Lung (tissue), 12 donors: ENCODE data around the gene DNAJB5. TPM values are rescaled to one million over a fixed set of nuclear protein-coding genes. Genes with fewer than 3 reads are reported as not detected.

Source experiments
- ATAC-seq: fragments of 200-7000 bp; cut with Tn5 transposase; one replicate; pipeline ENCODE4 v1.9.1; 2020; ENCODE audit warnings: moderate number of reproducible peaks; ENCODE audit not compliant: insufficient read depth, low FRiP score
- DNase-seq, 3 donors: peaks; one replicate each; pipeline ENCODE4 v3.0.0-alpha.2; 2013 to 2017
- H3K27ac ChIP-seq, 2 donors: one replicate each; pipeline ENCODE4 v1.5.1; 2013; ENCODE audit warnings: mild to moderate bottlenecking in 2 of 2, moderate library complexity in 2 of 2, control low read depth in 1 of 2, inconsistent platforms in 1 of 2, low read depth in 1 of 2, low read length in 1 of 2
- H3K27me3 ChIP-seq, 3 donors: one replicate each; pipeline ENCODE4 v1.5.1; 2013; ENCODE audit warnings: low read length in 2 of 3; ENCODE audit not compliant: control insufficient read depth in 3 of 3, insufficient read depth in 3 of 3
- H3K36me3 ChIP-seq, 4 donors: one replicate each; pipeline ENCODE4 v1.5.1; 2013; ENCODE audit warnings: low read length in 4 of 4, mild to moderate bottlenecking in 1 of 4, moderate library complexity in 1 of 4; ENCODE audit not compliant: control insufficient read depth in 4 of 4, insufficient read depth in 4 of 4
- H3K4me1 ChIP-seq, 5 donors: one replicate each; pipeline ENCODE4 v1.5.1; 2013; ENCODE audit warnings: low read length in 5 of 5, mild to moderate bottlenecking in 2 of 5, moderate library complexity in 1 of 5; ENCODE audit not compliant: control insufficient read depth in 5 of 5, insufficient read depth in 5 of 5
- H3K4me3 ChIP-seq: one replicate; pipeline ENCODE4 v1.5.1; 2013; ENCODE audit warnings: mild to moderate bottlenecking, control low read depth, moderate library complexity
- H3K9ac ChIP-seq, 2 donors: one replicate each; pipeline ENCODE4 v1.5.1; 2013; ENCODE audit warnings: low read length in 2 of 2, control low read depth in 1 of 2; ENCODE audit not compliant: insufficient read depth in 1 of 2
- H3K9me3 ChIP-seq, 4 donors: one replicate each; pipeline ENCODE4 v1.5.1; 2013; ENCODE audit warnings: low read length in 3 of 4, mild to moderate bottlenecking in 1 of 4, moderate library complexity in 1 of 4; ENCODE audit not compliant: control insufficient read depth in 4 of 4, insufficient read depth in 3 of 4
- WGBS, 2 donors: extraction: QIAGEN DNeasy Blood & Tissue Kit; methylation state at CpG; one replicate each; pipeline ENCODE4 v1.1.7; 2013; 5-methylcytosine and 5-hydroxymethylcytosine counted together
- polyA plus RNA-seq, 2 donors: library from polyadenylated mRNA; stranded (reverse); fragments of 200-250 nt; gene quantifications; one replicate each; pipeline ENCODE4 v1.2.1, GENCODE V29; 2013
- total RNA-seq, 2 donors: library from RNA; depleted of rRNA in 1 of 2; stranded (reverse); fragments of >200 nt in 1 of 2; gene quantifications; one replicate each; pipeline ENCODE4 v1.2.1, GENCODE V29; 2014 to 2021
- TF ChIP-seq, protein P1 (sequence below): IDR thresholded peaks from 2 replicates; pipeline ENCODE4 v1.5.1; 2012; ENCODE audit warnings: mild to moderate bottlenecking; ENCODE audit errors: control extremely low read depth, extremely low read depth
- donor health status: control.
- donor health status: control.
- donor health status: Bipolar disorder and iron deficiency.
- donor health status: healthy.
- donor health status: DM: yes; HTN: yes; CAD: no.

The DNAJB5 gene
- total and polyA plus RNA-seq, 4 donors = 4.5 to 10.3 (median 6.9) TPM

DNA sequence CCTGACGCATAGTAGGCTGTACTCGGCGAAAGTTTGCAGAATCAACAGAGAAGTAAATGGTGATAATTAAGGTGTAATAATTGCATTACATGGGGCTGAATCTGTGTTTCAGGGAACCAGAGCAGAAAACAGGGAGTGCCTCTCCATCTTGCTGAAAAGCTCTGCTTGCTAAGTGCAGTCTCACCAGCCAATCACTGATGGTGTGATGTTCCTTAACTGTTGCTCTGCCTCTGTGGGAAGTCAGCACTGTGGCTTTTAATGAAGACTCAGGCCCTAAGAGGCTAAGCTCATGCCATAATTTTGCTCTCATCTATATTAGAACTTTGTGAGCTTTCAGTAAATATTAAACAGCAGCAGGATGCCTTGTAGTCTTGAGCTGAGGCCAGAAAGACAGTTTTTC lies 27.0 kb upstream of the DNAJB5 start:
- Histone ChIP-seq H3K36me3 (no peaks in the 10 kb centered on the region), H3K9me3 (no peaks in the 10 kb centered on the region), H3K4me3 (no peak overlapping the region), H3K27me3 (peaks cover 6 to 66% (median 43%) of the 10 kb centered on the region in 3 donors), H3K4me1 (peaks cover 0 to 3% (median 0%) of the 10 kb centered on the region in 5 donors), H3K27ac (no peak overlapping the region), H3K9ac (no peak overlapping the region)
- TF ChIP-seq, protein P1, sequence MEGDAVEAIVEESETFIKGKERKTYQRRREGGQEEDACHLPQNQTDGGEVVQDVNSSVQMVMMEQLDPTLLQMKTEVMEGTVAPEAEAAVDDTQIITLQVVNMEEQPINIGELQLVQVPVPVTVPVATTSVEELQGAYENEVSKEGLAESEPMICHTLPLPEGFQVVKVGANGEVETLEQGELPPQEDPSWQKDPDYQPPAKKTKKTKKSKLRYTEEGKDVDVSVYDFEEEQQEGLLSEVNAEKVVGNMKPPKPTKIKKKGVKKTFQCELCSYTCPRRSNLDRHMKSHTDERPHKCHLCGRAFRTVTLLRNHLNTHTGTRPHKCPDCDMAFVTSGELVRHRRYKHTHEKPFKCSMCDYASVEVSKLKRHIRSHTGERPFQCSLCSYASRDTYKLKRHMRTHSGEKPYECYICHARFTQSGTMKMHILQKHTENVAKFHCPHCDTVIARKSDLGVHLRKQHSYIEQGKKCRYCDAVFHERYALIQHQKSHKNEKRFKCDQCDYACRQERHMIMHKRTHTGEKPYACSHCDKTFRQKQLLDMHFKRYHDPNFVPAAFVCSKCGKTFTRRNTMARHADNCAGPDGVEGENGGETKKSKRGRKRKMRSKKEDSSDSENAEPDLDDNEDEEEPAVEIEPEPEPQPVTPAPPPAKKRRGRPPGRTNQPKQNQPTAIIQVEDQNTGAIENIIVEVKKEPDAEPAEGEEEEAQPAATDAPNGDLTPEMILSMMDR = no peak
- DNase-seq = no peak
- WGBS, 2 donors = 86 to 88% methylated on average over 3 of the region's 3 CpGs
- no peak for ATAC-seq

DNA sequence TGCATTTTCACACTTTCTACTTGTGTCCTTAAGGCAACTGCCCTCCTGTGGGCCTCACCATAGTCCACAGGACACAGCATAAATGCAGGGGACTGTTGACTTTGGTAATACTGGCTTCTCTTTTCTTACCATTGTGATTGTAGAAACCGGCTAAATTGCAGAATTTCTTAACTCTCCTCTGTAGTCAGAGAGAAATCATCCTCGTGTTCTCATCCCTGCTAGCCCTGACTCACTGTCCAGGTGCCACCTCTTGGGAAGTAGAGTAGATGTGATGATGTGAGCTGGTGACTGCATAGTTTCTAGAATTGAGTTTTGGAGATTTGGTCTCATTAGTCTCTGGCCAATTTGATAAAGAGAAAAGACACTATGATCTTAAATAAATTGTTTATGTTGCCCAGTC lies 26.0 kb upstream of the DNAJB5 start:
- no peak overlapping the region for H3K9ac ChIP-seq
- peaks cover 6 to 63% (median 42%) of the 10 kb centered on the region in 3 donors for H3K27me3 ChIP-seq
- ATAC-seq (no peak), DNase-seq (no peak)
- no peaks in the 10 kb centered on the region for H3K4me1 ChIP-seq
- H3K27ac ChIP-seq = no peak overlapping the region
- 61 to 71% methylated on average over 2 of the region's 2 CpGs for WGBS, 2 donors
- no peaks in the 10 kb centered on the region for H3K36me3 ChIP-seq
- H3K9me3 ChIP-seq = no peaks in the 10 kb centered on the region
- TF ChIP-seq, protein P1 = no peak
- no peak overlapping the region for H3K4me3 ChIP-seq

DNA sequence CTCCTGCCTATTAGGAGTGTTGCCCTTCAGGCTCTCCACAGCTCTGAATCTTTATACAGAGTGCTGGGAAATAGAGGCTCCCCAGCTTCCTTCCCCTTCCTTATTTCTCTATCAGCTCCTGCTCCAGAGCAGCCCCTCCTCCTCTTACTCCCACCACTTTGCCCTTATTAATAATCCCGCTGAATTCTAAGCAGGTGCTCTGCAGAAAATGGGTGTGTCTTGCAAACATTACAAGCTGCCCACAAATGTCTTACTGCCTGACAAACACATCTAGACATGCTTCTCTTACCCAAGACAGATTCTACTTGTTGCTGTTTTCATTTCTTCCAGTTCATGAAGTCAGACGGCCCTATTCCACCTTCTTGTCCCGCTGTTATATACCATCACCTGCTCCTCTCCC lies 25.1 kb upstream of the DNAJB5 start:
- H3K4me3 ChIP-seq = no peak overlapping the region
- WGBS, 2 donors = 69 to 78% methylated on average over 3 of the region's 3 CpGs
- ATAC-seq = no peak
- TF ChIP-seq, protein P1 = no peak
- no peaks in the 10 kb centered on the region for H3K9me3 ChIP-seq
- DNase-seq = no peak
- no peak overlapping the region for H3K27ac ChIP-seq
- H3K4me1 ChIP-seq = no peaks in the 10 kb centered on the region
- no peak overlapping the region for H3K9ac ChIP-seq
- H3K36me3 ChIP-seq = no peaks in the 10 kb centered on the region
- peaks cover 6 to 54% (median 35%) of the 10 kb centered on the region in 3 donors for H3K27me3 ChIP-seq

DNA sequence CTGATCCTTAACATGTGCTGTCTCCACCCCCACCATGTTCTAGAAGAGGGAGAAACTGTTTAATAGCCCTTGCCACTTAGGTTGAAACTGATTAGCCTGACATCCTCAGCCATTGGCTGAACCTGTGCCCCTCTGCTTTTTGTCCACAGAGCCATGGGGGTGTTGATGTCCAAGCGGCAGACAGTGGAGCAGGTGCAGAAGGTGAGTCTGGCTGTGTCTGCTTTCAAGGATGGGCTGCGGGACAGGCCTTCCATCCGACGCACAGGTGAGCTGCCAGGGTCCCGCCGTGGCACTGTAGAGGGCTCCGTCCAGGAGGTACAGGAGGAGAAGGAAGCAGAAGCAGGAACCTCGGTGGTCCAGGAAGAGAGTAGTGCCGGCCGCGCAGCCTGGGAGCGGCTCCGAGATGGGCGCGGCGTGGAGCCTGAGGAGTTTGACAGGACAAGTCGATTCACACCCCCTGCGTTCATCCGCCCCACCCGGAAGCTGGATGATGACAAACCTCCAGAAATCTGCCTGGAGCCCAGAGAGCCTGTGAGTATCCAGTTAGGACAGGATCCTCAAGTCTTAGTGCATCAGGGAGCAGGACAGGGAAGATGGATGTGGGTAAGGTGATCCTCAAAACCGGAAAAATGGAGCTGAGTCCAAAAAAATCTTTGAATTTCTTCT lies 18.3 kb upstream of the DNAJB5 start:
- no peak overlapping the region for H3K4me3 ChIP-seq
- TF ChIP-seq, protein P1 = no peak
- no peaks in the 10 kb centered on the region for H3K36me3 ChIP-seq
- ATAC-seq (no peak), DNase-seq (no peak)
- H3K4me1 ChIP-seq = no peaks in the 10 kb centered on the region
- WGBS, 2 donors = 92 to 94% methylated on average over 21 of the region's 21 CpGs
- H3K27me3 ChIP-seq = peaks cover 0 to 14% (median 4%) of the 10 kb centered on the region in 3 donors
- no peak overlapping the region for H3K9ac ChIP-seq
- no peaks in the 10 kb centered on the region for H3K9me3 ChIP-seq
- H3K27ac ChIP-seq = no peak overlapping the region
